Upper lobe of right lung (tissue), 1 donor: Measurements from ENCODE around the gene SPAG16. TPM values are rescaled to one million over a fixed set of nuclear protein-coding genes. Genes with fewer than 3 reads are reported as not detected.
A peak's percentile ranks its signal among the peaks of the same experiment; 100 is the strongest.

Source experiments
- ATAC-seq: fragments of 200-7000 bp; cut with Tn5 transposase; one replicate; pipeline ENCODE4 v1.9.1; 2020; ENCODE audit warnings: mild to moderate bottlenecking, moderate library complexity
- DNase-seq: peaks from one replicate; pipeline ENCODE4 v3.0.0-alpha.2; 2020
- H3K27ac ChIP-seq: fragments of 200-600 bp; one replicate; pipeline ENCODE4 v1.8.0; 2022
- H3K27me3 ChIP-seq: fragments of 200-600 bp; one replicate; pipeline ENCODE4 v1.8.0; 2022; ENCODE audit warnings: mild to moderate bottlenecking
- H3K36me3 ChIP-seq: fragments of 200-600 bp; one replicate; pipeline ENCODE4 v1.8.0; 2022
- H3K4me1 ChIP-seq: fragments of 200-600 bp; one replicate; pipeline ENCODE4 v1.8.0; 2022
- H3K4me3 ChIP-seq: fragments of 200-600 bp; one replicate; pipeline ENCODE4 v1.8.0; 2022; ENCODE audit warnings: mild to moderate bottlenecking
- H3K9me3 ChIP-seq: fragments of 200-600 bp; one replicate; pipeline ENCODE4 v1.8.0; 2022
- intact Hi-C: fragments of 100-400 bp; cut with DNase I; formaldehyde crosslinking; loops from one replicate; pipeline ENCODE4 v1.11.0; 2022
- total RNA-seq: library from RNA; stranded (reverse); fragmentation: NEBNext Ultra II Directional; extraction: Animal tissue kit (Norgen Biotek cat#: 25700); gene quantifications from one replicate; pipeline ENCODE4 v1.2.1, GENCODE V29; 2021
- TF ChIP-seq, protein P1 (sequence below): fragments of 200-600 bp; IDR thresholded peaks from one replicate; pipeline ENCODE4 v1.8.0; 2022; ENCODE audit warnings: antibody characterized with exemption
- donor health status: DM: no; HTN: yes; CAD: no; lungs with severe emphysema.

The SPAG16 gene
- total RNA-seq, 1 donor from 2014 or later: 11.6 TPM

DNA sequence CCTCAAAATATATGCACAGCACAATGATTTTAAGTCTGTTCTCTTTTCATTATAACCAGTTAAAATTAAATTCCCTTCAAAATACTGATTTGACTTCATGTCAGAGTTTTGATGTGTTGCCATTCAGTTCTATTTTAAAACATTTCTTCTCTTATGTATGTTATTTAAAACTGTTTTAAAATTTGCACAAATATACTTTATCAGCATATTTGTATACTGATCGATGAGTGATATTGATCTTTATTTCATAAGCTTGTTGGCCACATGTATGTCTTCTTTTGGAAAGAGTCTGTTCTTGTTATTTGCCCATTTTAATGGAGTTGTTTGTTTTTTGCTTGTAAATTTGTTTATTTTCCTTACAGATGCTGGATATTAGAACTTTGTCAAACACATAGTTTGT, 630.2 kb downstream of the SPAG16 start:
- Histone ChIP-seq H3K27me3 (no peaks in the 10 kb centered on the region), H3K36me3 (no peaks in the 10 kb centered on the region), H3K4me1 (no peaks in the 10 kb centered on the region), H3K9me3 (peaks cover 5% of the 10 kb centered on the region), H3K27ac (no peak overlapping the region), H3K4me3 (no peak overlapping the region)
- ATAC-seq (no peak), DNase-seq (no peak)
- TF ChIP-seq, protein P1, sequence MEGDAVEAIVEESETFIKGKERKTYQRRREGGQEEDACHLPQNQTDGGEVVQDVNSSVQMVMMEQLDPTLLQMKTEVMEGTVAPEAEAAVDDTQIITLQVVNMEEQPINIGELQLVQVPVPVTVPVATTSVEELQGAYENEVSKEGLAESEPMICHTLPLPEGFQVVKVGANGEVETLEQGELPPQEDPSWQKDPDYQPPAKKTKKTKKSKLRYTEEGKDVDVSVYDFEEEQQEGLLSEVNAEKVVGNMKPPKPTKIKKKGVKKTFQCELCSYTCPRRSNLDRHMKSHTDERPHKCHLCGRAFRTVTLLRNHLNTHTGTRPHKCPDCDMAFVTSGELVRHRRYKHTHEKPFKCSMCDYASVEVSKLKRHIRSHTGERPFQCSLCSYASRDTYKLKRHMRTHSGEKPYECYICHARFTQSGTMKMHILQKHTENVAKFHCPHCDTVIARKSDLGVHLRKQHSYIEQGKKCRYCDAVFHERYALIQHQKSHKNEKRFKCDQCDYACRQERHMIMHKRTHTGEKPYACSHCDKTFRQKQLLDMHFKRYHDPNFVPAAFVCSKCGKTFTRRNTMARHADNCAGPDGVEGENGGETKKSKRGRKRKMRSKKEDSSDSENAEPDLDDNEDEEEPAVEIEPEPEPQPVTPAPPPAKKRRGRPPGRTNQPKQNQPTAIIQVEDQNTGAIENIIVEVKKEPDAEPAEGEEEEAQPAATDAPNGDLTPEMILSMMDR: no peak
- intact Hi-C loops: no loop called here

DNA sequence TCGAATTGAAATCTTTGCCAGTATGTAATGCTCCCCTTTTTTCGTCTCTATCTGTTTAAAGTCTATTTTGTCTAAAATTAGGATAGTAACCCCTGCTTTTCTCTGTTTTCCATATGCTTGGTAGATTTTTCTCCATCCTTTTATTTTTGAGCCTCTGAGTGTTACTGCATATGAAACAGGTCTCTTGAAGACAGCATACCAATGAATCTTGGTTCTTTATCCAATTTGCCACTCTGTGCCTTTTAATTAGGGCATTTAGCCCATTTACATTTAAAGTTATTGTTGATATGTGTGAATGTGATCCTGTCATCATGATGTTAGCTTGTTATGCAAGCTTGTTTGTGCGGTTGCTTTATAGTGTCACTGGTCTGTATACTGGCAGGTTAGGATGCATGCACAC, 635.8 kb downstream of the SPAG16 start:
- Histone ChIP-seq H3K4me1 (no peaks in the 10 kb centered on the region), H3K27ac (no peak overlapping the region), H3K4me3 (no peak overlapping the region), H3K27me3 (no peaks in the 10 kb centered on the region), H3K9me3 (peaks cover 15% of the 10 kb centered on the region), H3K36me3 (no peaks in the 10 kb centered on the region)
- TF ChIP-seq, protein P1: no peak
- ATAC-seq (no peak), DNase-seq (no peak)
- intact Hi-C loops: no loop called here

DNA sequence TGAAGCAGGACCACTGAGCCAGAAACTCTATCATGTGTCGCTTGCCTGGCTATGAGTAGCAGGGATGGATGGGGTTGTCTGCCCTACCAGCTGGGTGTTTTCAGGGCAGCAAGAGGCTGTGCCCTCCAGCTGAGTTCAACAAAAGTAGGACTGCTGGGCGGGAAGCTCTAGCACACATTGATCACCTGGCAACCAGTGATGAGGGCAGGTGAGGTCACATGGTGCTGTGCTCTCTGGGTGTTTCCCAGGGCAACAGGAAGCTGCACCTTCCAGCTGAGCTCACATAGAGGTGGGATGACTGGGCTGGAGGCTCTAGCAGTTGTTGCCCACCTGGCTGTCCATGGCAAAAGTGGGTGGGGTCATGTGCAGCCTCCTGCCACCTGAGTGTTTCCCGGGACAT, 639.3 kb downstream of the SPAG16 start:
- H3K9me3 ChIP-seq: peaks cover 15% of the 10 kb centered on the region
- H3K36me3 ChIP-seq: no peaks in the 10 kb centered on the region
- no peaks in the 10 kb centered on the region for H3K27me3 ChIP-seq
- intact Hi-C loops: no loop called here
- H3K4me3 ChIP-seq: no peak overlapping the region
- no peaks in the 10 kb centered on the region for H3K4me1 ChIP-seq
- no peak overlapping the region for H3K27ac ChIP-seq
- DNase-seq: no peak
- TF ChIP-seq, protein P1: no peak
- no peak for ATAC-seq

DNA sequence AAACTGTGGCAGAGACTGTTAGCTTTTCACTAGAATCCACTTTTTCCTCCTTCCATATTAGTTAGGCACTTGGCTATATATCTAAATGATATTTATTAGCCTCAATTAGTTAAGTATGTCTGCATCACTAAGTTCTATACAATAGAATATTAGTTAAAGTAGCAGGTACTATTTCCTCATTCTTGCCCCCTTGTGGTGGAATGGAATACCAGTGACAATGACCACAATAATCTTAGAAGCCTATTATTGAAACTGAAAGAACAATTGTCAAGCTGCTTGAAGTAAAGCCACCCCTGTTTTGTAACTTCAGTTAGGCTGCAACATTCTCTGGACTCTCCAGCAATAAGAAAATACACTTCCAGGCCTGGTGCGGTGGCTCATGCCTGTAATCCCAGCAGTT, 650.3 kb downstream of the SPAG16 start:
- Histone ChIP-seq H3K4me1 (no peaks in the 10 kb centered on the region), H3K27ac (no peak overlapping the region), H3K36me3 (no peaks in the 10 kb centered on the region), H3K9me3 (no peaks in the 10 kb centered on the region), H3K4me3 (no peak overlapping the region), H3K27me3 (no peaks in the 10 kb centered on the region)
- DNase-seq (no peak), ATAC-seq (peak; percentile 27)
- TF ChIP-seq, protein P1: peak; percentile 50
- intact Hi-C loops: no loop called here

DNA sequence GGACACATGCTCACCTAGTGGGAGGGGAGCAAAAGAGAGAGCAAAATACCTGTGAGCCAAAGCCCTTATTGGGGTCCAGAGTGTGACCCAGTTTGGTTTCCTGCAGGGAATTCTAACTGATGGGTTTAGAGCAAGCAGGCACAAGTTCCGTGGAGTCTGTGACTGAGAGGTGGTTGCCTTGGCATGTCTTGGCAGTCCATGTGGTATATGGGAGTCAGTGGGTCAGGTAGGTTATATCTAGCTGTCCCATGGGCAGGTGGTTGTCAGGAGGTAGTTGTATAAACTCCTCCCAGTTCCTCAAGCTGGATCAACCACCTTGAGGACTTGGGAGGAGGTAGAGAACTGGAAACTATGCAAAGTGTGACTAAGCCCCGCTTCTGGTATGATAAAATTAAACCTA, 673.8 kb downstream of the SPAG16 start:
- DNase-seq: no peak
- intact Hi-C loops: no loop called here
- H3K27me3 ChIP-seq: no peaks in the 10 kb centered on the region
- no peak overlapping the region for H3K4me3 ChIP-seq
- no peak overlapping the region for H3K27ac ChIP-seq
- TF ChIP-seq, protein P1: no peak
- no peak for ATAC-seq
- H3K4me1 ChIP-seq: no peaks in the 10 kb centered on the region
- no peaks in the 10 kb centered on the region for H3K9me3 ChIP-seq
- no peaks in the 10 kb centered on the region for H3K36me3 ChIP-seq

DNA sequence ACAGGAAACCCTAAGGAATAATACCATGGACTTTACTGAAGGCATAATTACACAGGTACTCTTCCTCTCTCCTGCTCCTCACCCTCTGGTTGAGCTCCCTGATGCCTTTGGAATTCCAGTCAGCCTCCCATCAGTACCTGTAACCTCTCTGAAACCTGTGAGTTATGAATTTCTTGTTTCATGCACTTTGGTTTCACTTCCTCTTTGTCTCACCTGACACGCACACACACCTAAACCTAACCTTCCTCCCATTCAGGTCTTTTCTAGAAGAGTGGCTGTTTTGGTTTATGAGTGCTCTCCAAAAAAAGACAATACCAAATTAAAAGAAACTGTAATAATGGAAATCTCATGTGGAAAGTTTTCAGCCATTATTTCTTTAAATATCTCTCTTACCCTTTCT, 675.3 kb downstream of the SPAG16 start:
- Histone ChIP-seq H3K36me3 (no peaks in the 10 kb centered on the region), H3K27me3 (no peaks in the 10 kb centered on the region), H3K4me3 (no peak overlapping the region), H3K4me1 (no peaks in the 10 kb centered on the region), H3K9me3 (no peaks in the 10 kb centered on the region), H3K27ac (no peak overlapping the region)
- TF ChIP-seq, protein P1: no peak
- ATAC-seq (no peak), DNase-seq (no peak)
- intact Hi-C loops: no loop called here
